DMS79 (cell line): ENCODE data around the gene TEAD1.

Experiments
- DNase-seq: peaks from one replicate; lab custom pipeline; 2025; lab: John Stamatoyannopoulos, UW

TEAD1 gene

GRCh38 chr11:12835286-12835685, 161.1 kb downstream of the TEAD1 start:
- DNase-seq = no peak

- DNase-seq = no peak
These were observed 164.4 kb downstream of the TEAD1 start for GRCh38 chr11:12838463-12839123.

- no peak for DNase-seq
These were observed 166.8 kb downstream of the TEAD1 start for GRCh38 chr11:12840871-12841660.

- peak; percentile 70 for DNase-seq
These were observed 167.9 kb downstream of the TEAD1 start for GRCh38 chr11:12841946-12842630.

- DNase-seq = peak; percentile 94
These were observed 168.9 kb downstream of the TEAD1 start for GRCh38 chr11:12842933-12843636.

GRCh38 chr11:12845163-12845562, 170.9 kb downstream of the TEAD1 start:
- no peak for DNase-seq

GRCh38 chr11:12845739-12846358, 171.6 kb downstream of the TEAD1 start:
- DNase-seq = peak; percentile 89

GRCh38 chr11:12846786-12847615, 172.8 kb downstream of the TEAD1 start:
- no peak for DNase-seq

- no peak for DNase-seq
These were observed 174.2 kb downstream of the TEAD1 start for GRCh38 chr11:12848413-12848812.

GRCh38 chr11:12853325-12853651, 179.1 kb downstream of the TEAD1 start:
- no peak for DNase-seq

- no peak for DNase-seq
These were observed 179.6 kb downstream of the TEAD1 start for GRCh38 chr11:12853652-12854296.

GRCh38 chr11:12854297-12854661, 180.1 kb downstream of the TEAD1 start:
- DNase-seq = no peak

- DNase-seq = no peak
These were observed 180.6 kb downstream of the TEAD1 start for GRCh38 chr11:12854829-12855228.

- no peak for DNase-seq
These were observed 182.1 kb downstream of the TEAD1 start for GRCh38 chr11:12856338-12856737.

- no peak for DNase-seq
These were observed 183.4 kb downstream of the TEAD1 start for GRCh38 chr11:12857572-12857971.

- no peak for DNase-seq
These were observed 185.8 kb downstream of the TEAD1 start for GRCh38 chr11:12859872-12860657.

GRCh38 chr11:12860827-12861226, 186.6 kb downstream of the TEAD1 start:
- DNase-seq = no peak

GRCh38 chr11:12862696-12863469, 188.7 kb downstream of the TEAD1 start:
- peak; percentile 17 for DNase-seq

- DNase-seq = no peak
These were observed 189.4 kb downstream of the TEAD1 start for GRCh38 chr11:12863605-12864121.
